Midbrain (tissue), 1 donor: ENCODE results near the gene RSKR.
"Not testable (repeated sequence)": the region's sequence is repeated elsewhere in the genome, so short reads cannot be mapped to it uniquely, and the experiment has no call there.

Source experiments
- DNase-seq: peaks from one replicate; lab custom pipeline; 2025; lab: John Stamatoyannopoulos, UW

The RSKR gene

GRCh38 chr17:28578246-28579195 is 35.5 kb downstream of the RSKR start:
- DNase-seq = no peak

DNA sequence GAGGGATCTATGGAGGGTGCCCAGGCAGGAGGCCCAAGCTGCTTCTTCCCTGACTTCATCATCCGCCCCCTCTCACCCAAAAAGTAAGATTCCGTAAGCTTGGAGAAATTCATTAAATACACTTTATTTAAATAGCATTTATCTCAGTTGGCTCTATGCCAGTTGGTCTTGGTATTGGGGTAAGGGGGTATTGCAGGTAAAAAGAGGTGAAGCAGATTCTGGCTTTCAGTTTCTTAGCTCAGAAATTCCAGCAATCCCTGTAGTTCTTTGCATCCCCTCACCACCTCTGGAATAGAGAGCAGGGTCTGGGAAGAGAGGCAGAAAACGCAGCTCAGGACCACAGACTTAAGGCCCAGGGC is 36.5 kb downstream of the RSKR start:
- no peak for DNase-seq

DNA sequence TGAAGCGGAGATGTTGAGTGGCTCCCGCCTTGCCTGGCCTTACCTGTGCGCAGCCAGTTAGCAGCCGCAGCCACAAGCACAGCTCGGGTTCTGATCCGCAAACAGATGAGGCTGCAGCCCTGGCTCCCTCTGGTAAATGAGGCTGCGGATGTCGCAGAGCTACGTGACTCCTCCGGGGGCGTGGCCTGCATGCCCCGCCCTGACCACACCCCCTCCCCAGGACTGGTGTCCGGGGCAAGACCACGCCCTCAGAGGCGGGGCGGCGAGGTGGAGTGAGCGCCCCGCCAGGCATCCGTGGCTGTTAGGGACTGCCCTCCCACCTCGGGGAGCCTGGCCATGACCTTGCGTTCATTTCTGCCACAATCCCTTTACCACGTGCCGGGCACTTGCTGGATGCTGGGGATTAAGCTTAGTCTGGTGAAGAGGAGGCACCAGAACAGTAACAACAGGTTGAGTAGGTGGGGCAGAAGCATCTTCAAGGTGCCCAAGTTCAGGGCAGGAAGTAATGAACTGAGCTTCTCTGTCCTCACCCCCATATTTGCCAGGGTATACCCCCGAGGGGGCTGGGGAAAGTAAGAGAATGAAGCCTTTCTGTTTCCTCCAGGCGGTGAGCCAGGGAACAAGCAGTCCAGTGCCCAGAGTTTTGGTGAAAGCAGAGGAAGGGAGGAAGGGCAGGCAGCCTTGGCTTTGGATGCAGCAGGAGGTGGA is 37.1 kb downstream of the RSKR start, which contains the start of gene ALDOC:
TSS of gene ALDOC (minus strand) at position 138 of the 708 bp plus-strand sequence. CDS start 1,363 bp downstream, outside the sequence.
- DNase-seq = peak; percentile 96

DNA sequence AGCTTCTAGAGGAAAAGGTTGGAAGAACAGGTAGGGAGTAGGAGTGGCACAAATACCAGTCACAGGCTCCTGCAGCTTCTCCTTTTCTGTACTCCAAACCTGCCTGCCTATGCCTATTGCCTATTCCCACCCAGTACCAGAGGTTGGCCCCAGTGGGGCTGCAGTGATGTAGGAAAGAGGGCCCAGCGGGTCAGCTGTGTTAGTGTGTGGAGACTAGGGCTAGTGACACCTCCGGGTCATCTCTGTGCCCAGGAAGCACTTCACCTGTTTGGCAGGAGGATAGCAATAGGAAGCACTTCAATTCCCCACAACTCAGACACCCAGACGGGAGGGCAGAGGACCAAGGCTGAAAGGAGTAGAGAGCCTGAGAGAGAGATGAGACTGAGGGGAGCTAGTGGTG is 38.0 kb downstream of the RSKR start:
- not testable (repeated sequence) for DNase-seq

- DNase-seq = peak; percentile 69
These were observed 38.7 kb downstream of the RSKR start for GRCh38 chr17:28575126-28575795.

DNA sequence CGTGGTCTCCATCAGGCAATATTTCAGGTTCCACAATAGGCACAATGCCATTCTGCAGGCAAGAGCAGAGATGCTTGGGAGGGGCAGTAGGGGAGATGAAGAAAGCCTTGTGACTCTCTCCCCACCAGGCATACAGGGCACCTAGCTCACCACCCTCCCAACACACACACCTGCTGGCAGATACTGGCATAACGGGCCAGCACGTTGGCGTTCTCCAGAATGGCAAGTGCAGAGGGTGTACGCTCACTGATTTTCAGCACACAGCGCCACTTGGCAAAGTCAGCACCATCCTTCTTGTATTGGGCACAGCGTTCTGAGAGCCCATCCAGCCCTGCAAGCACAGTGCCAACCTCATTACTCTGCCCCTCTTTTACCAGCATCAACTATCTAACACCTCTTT is 39.5 kb downstream of the RSKR start:
- DNase-seq = no peak

- no peak for DNase-seq
These were observed 40.0 kb downstream of the RSKR start for GRCh38 chr17:28573966-28574480.

DNA sequence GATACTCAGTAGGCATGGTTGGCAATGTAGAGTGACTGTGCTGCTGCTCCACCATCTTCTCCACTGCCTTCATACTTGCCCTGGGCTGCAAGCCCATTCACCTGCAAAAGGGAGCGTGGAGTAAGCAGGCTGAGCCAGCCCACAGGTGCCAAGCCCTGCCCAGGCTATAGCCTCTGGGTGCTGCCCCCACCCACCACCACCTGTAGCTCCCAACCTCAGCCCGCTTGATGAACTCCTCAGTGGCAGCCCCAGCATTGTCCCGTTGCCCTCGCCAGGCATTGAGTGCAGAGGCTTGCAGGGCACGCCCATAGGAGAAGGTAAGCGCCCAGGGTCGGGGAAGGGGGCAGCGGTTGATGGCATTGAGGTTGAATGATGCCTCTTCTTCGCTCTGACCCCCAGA is 40.5 kb downstream of the RSKR start:
- DNase-seq = no peak

DNA sequence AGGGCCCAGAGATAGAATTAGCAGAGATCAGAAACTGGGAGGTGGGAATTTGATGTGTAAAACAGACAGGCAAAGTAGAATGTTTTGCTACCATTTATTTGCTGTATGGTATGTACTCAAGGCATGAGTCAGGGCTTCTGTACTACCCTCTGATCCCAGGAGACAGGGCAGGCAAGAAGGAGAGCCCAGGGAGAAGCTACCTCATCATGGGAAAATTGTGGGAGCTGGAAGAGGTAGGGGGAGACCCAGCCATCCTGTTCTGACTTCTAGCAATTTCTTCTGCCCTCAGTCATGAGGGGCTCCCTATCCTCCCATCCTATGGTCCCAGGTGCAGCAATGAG is 41.0 kb downstream of the RSKR start:
- no peak for DNase-seq

- no peak for DNase-seq
These were observed 41.5 kb downstream of the RSKR start for GRCh38 chr17:28572259-28573039.

GRCh38 chr17:28571361-28572122 is 42.4 kb downstream of the RSKR start, which contains the start of gene PIGS:
PIGS (minus strand) TSS chr17:28571524; CDS start chr17:28571496, 28 bp downstream.
- DNase-seq = peak; percentile 96

- no peak for DNase-seq
These were observed 43.1 kb downstream of the RSKR start for GRCh38 chr17:28570716-28571360.

DNA sequence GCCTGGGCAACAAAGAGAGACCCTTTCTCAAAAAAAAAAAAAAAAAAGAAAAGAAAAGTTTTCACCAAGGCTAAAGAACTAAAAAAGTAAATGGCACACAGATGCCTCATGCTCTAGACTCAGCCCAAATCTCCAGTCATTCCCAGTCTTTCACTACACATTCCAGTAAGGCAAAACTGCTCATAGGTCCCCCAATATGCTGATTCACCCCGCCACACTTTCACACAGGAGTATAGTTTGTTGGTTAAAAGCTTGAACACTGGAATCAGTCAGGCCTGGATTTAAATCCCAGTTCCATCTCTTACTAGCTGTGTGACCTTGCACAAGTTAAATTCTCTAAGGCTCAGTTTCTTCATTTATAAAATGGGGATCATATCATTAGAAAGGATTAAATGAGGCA is 44.5 kb downstream of the RSKR start:
- no peak for DNase-seq

- no peak for DNase-seq
These were observed 46.4 kb downstream of the RSKR start for GRCh38 chr17:28567604-28568003.

GRCh38 chr17:28563475-28563874 is 50.5 kb downstream of the RSKR start:
- no peak for DNase-seq
